Glomerular visceral epithelial cell (primary cell): Measurements from ENCODE around the gene ATXN3.

ENCODE experiments used
- DNase-seq: peaks from one replicate; pipeline ENCODE4 v3.0.0-alpha.2; 2016; ENCODE audit errors: extremely low spot score

ATXN3 gene

GRCh38 chr14:92106143-92106926 is at the start of gene ATXN3:
TSS of gene ATXN3 (minus strand) at chr14:92106582. CDS start at chr14:92106552, 30 bp downstream.
- DNase-seq: peak; percentile 98

- no peak for DNase-seq
These were observed 48.0 kb upstream of the ATXN3 start for GRCh38 chr14:92154283-92154942.

GRCh38 chr14:92153581-92153980 is 47.2 kb upstream of the ATXN3 start:
- DNase-seq: no peak

DNA sequence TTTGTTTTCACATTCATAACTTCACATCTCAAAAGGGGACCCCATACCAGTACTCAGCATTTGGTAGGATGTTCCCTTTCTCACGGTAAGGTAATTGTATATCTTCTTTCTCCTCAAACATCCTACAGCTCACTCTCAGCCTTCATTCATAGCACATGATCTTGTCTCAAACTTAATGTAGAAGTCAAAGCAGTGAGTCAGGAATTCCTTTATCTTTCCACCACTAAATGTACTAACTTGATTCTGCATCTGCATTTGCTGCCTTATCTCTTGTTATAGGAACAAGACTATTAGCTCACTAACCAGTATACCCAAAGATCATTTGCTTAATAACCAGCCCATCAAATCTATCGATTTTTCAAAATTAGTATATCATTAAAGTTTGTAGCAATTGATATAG is 38.3 kb upstream of the ATXN3 start:
- DNase-seq: no peak

GRCh38 chr14:92143962-92144361 is 37.6 kb upstream of the ATXN3 start:
- DNase-seq: no peak

DNA sequence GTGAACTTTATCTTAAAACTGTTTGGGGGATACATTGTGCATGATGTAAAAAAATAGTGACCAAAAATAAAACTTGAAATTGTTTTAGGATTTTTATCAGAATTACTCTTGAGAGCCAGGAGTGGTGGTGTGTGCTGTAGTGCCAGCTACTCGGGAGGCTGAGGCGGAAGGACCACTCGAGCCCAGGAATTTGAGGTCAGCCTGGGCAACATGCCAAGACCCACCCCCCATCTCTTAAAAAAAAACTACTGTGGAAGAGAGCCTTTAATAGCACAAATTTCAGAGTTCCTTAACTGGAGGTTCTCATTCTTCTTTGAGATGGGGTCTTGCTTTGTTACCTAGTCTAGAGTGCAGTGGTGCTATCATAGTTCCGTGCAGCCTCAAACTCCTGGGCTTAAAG is 36.9 kb upstream of the ATXN3 start:
- peak; percentile 25 for DNase-seq

DNA sequence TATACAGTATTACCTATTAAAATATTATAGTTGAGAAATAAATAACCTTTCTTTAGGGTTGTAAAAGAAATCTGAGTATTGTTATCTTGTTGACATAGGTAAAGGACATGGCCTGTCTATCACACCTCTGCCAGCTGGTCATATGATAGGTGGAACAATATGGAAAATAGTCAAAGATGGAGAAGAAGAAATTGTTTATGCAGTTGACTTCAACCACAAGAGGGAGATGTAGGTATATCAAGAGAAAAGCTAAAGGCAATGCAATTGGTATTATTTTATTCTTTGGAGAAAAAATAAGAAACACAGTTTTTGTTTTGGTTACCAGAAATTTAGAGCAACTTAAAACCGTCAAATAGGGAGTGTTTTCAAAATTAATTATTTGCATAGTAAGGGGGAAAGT is 28.9 kb upstream of the ATXN3 start:
- DNase-seq: peak; percentile 17

GRCh38 chr14:92134456-92134855 is 28.1 kb upstream of the ATXN3 start:
- DNase-seq: no peak

DNA sequence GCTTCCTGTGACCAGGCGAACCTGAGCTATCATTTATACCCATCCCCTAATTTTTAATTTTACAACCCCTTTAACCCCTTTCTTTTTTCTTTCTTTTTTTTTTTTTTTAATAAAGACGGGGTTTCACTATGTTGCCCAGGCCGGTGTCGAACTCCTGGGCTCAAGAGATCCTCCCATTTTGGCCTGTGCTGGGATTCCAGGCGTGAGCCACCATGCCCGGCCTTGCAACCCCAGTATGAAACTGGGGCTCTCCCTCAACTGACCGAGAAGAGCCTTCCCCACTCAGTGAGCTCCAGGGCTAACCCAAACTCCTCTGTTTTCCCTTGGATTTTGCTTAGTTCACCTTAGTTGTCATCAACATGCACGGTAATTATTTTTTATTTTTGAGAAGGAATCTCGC is 16.4 kb upstream of the ATXN3 start:
- DNase-seq: no peak

DNA sequence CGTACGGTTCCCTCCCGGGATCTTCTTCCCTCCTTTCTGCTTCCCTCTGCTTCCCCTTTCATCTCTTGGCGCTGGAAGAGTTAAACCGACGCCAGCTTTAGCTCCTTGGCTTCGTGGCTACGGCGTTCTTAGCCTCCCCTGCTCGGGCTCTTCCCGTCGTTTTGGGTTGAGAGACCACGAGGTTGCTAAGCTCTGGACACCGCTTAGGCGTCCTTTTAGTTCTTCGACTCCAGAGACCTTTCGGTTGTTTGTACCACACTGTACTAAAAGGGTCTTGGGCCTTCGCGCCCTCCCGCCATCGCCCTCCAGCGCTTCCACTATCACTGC is 15.9 kb upstream of the ATXN3 start:
- peak; percentile 30 for DNase-seq

- peak; percentile 78 for DNase-seq
These were observed 15.4 kb upstream of the ATXN3 start, which contains the start of the genes CPSF2 and NDUFB1 for GRCh38 chr14:92121670-92122350. TSS of gene CPSF2 (plus strand) at chr14:92121969. CDS start at chr14:92130985, 9,016 bp downstream. TSS of gene NDUFB1 (minus strand) at chr14:92121706. CDS start at chr14:92117637, 4,069 bp downstream.

DNA sequence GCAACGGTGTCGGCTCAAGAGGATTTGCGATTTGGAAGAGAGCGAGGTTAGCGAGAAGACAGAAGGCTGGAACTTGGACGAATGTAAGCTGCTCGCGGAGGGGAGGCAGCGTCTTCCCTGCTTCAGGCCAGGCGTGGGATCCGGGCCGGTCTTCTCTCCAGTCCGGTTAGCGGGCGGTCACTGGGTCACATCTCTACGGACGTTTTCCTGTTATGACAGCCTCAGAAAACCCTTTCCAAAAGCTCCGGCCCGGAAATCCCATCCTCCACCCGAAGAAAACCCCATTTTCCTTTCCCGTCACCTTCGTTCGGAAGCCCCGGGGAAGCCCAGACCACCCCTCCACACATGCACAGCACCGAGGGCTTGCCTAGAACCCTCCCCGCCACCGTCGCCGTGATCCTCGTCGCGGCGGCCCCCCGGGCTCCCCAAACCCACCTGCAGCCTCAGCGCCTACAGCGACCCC is 14.9 kb upstream of the ATXN3 start:
- DNase-seq: no peak

- no peak for DNase-seq
These were observed 3.1 kb upstream of the ATXN3 start for GRCh38 chr14:92109490-92109889.

DNA sequence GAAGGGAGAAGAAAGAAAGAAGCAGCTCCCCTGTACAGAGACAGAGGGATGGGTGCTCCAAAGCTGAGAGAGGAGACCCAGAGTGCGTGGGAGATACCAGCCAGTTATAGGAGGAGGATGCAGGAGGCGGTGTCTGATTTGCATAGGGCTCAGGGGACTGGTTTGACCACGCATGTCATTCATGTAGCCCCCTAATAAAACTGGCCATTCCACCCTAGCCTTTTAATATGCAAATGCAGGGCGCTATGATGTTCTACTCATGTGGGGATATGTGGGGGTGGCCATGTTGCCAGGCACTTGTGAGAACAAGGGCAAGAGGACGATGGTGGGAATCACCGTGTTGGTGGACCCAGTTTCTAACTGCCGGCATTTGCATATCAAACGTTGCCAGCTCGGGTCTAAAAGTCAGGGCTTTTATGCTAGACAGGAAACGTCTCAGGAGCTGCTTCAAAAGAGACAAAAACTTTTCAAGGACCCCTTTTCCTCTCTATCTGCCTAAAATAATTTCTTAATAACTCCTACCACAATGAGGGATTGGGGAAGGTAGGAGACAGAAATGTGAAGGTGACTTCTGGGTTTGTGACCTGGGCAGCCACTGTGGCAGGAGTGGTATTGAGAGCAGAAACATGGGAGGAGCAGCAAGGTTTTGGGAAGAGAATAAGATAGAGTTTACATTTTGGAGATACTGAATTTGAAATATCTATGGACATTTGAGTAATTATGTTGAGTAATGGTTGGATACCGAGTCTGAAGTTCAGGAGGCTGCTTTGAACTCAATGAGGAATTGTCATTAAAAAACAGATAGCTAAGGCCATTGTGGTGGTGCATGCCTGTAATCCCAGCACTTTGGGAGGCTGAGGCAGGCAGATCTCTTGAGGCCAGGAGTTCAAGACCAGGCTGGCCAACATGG is 2.2 kb upstream of the ATXN3 start:
- no peak for DNase-seq

GRCh38 chr14:92105893-92106142 is 564 bp downstream of the ATXN3 start:
- DNase-seq: no peak

- DNase-seq: peak; percentile 3
These were observed 1.1 kb downstream of the ATXN3 start for GRCh38 chr14:92105073-92105892.

DNA sequence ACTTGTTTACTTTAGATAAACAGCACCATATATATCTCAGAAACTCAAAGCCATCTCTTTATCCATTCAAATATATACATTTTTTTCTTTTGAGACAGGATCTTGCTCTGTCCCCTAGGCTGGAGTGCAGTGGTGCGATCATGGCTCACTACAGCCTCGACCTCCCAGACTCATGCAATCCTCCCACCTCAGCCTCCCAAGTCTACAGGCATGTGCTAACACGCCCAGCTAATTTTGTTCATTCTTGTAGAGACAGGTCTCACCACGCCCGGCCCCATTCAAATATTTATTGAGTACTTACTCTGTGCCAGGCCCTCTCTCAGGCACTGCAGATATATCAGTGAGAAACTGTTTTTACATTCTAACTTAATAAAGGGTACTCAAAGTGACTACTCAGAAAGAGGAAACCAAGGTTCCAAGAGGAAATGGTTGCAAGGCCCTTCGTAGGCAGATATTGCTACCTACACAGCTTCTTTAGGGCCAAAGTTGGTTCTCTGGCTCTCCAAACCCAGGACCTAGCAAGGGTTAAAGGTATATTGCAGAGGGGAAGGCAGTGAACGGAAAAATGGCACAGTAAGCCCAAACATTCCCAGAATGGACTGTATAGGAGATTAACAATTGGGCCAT is 2.9 kb downstream of the ATXN3 start:
- no peak for DNase-seq

DNA sequence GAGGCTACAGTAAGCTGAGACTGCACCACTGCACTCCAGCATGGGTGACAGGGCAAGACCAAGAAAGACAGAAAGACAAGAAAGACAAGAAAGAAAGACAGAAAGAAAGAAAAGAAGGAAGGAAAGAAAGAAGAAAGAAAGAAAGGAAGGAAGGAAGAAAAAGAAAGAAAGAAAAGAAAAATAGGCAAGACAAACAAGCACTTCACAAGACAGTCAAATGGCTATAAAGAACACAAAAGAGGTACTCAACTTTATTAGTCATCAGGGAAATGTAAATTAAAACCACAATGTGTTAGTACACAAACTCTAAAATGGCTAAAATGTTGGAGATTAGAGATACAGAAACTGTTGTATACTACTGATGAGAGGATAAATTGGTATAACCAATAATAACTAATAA is 6.6 kb downstream of the ATXN3 start:
- no peak for DNase-seq

- DNase-seq: no peak
These were observed 13.1 kb downstream of the ATXN3 start for GRCh38 chr14:92093320-92093719.

GRCh38 chr14:92088494-92088893 is 17.9 kb downstream of the ATXN3 start:
- DNase-seq: no peak

DNA sequence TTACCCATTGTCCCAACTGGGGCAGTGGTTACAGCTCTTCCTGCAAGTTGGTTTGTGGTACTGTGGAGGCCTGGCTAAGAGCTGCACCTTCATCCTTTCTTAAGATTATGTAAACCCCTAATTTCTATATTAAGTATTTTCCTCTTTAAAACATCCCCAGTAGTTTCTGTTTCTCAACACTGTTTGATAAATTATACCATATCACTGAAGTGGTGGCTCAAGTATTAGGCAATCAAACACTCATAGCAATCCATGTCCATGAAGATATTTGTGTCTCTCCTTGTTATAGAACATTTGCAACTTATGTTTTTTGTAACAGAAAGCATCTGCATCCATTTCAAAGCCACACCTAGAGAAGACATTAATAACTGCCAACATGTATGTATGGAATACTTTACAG is 31.8 kb downstream of the ATXN3 start:
- no peak for DNase-seq
